ENCODE data around the gene CPNE7.
"Not testable (repeated sequence)": the region's sequence is repeated elsewhere in the genome, so short reads cannot be mapped to it uniquely, and the experiment has no call there.

GRCh38 chr16:89634463-89635385 is 59.2 kb downstream of the CPNE7 start:
- not testable (repeated sequence) for TF ChIP-seq ZNF384 (IDR thresholded peaks at IDR 0.05); FOXM1 (IDR thresholded peaks at IDR 0.05; ENCODE audit: borderline replicate concordance); NFRKB (IDR thresholded peaks at IDR 0.05); TARDBP (IDR thresholded peaks at IDR 0.05)

All from HEK293T (cell line).